NCI-H345 treated with DMSO at 0.1 percent for 48 hours (cell line): Measurements from ENCODE around the gene F7.
"Not testable (repeated sequence)": the region's sequence is repeated elsewhere in the genome, so short reads cannot be mapped to it uniquely, and the experiment has no call there.

Experiments
- DNase-seq: peaks from one replicate; lab custom pipeline; 2025; ENCODE audit not compliant: unreplicated experiment; lab: John Stamatoyannopoulos, UW

F7 gene

GRCh38 chr13:113070855-113071254 lies 34.7 kb upstream of the F7 start:
- no peak for DNase-seq

DNA sequence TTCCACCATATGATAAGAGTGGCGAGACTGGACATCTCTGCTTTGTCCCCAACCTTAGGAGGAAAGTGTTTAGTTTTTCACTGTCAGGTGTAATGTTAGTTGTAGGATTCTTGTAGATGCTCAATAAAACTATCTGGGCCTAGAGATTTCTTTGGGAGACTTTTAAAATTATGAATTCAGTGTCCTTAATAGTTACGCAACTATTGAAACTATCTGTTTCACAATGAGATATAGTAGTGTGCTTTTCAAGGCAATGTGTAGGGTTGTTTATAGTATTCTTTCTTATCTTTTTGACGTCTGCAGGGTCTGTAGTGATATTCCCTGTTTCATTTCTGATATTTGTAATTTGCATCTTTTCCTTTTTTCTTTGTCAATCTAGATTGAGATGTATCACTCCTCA lies 33.2 kb upstream of the F7 start:
- no peak for DNase-seq

GRCh38 chr13:113073942-113074341 lies 31.6 kb upstream of the F7 start:
- DNase-seq = no peak

GRCh38 chr13:113074401-113074800 lies 31.2 kb upstream of the F7 start:
- no peak for DNase-seq

DNA sequence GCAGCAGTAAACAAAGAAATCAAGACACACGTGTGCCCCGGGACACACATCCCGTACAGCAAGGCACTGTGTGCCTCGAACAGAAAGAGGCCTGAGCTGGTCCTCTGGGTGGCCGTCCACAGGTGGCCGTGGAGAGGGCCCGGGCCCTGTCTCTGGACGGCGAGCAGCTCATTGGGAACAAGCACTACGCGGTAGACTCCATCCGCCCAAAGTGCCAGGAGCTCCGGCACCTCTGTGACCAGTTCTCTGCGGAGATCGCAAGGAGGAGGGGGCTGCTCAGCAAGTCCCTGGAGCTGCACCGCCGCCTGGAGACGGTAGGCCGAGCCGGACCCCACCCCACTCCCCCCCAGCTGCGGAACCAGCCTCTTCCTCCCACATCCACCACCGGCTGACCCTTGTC lies 30.7 kb upstream of the F7 start:
- DNase-seq = no peak

GRCh38 chr13:113075711-113076110 lies 29.9 kb upstream of the F7 start:
- no peak for DNase-seq

GRCh38 chr13:113076681-113077401 lies 28.8 kb upstream of the F7 start:
- DNase-seq = no peak

- no peak for DNase-seq
Measured at GRCh38 chr13:113077566-113077952, 28.0 kb upstream of the F7 start.

- DNase-seq = no peak
Measured at GRCh38 chr13:113077953-113078901, 27.4 kb upstream of the F7 start.

DNA sequence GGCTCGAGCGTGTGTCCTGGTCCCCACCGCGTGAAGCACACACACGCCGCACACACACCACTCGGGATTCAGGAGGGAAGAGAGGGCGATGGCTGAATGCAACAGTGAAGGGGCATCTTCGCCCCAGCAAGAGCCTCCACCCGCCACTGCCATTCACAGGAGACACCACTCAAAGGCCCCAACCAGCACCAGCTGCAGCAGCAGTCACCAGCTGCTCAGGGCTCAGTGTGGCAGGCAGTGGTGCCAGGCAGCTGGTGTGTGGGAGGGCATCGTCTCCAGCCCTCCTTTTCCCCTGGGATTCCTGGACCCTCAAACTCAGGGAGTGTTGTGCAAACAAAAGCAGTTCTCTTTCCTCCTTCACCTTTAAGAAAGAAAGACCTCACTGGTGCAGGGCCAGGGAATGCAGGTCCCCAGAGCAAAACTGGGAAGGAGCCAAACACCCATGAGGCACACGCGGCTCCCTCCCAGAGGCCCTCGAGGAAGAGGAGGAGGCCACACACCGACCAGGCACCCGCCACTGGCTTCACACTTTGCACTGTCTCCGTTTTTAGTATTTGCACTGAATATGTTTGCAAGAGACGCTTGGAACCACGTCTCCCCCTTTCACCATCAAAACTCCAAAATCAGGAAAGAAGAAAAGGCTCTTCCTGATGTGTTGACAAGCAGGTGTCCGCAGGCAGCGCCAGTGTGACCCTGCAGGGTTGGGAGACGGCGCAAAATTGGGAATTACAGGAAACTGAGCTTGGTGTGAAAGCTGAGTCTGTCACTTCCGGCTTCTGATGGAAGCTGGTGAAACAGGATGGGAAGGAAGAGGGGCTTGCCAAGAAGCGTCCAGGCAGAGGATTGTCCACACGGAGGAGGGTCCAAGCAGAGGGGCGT lies 26.4 kb upstream of the F7 start:
- DNase-seq = no peak

DNA sequence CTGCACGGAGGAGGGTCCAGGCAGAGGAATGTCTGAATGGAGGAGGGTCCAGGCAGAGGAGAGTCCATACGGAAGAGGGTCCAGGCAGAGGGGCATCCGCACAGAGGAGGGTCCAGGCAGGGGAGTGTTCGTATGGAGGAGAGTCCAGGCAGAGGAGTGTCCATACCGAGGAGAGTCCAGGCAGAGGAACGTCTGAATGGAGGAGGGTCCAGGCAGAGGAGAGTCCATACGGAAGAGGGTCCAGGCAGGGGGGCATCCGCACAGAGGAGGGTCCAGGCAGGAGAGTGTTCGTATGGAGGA lies 25.9 kb upstream of the F7 start:
- not testable (repeated sequence) for DNase-seq

GRCh38 chr13:113080361-113080831 lies 25.2 kb upstream of the F7 start:
- DNase-seq = no peak

DNA sequence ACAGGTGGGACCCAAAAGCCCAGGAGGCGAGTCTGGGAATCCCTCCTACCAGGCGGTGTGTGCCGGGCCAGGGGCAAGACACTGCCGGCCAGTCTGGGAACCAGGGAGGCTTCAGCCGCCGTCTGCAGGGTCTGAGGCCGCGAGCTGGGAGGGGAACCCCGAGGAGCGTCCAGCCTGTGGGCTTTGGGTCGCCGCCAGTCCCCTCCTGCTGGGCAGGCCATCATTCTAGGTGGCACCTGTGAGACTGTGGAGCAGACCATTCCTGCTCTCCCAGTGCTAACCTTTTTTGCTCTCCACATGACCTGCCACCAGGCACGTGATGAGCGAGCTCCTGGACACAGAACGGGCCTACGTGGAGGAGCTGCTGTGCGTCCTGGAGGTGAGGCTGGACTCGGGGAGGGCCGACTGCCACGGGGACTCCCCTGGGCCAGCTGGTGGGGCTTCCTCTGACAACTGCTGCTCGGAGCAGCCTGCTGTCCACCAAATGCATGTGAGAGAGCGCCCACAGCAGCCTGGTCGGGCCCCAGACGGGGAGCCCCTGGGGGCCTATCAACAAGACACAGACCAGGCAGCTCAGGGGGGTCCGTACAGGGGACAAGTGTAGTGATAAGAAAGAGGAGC lies 24.6 kb upstream of the F7 start:
- DNase-seq = no peak

- no peak for DNase-seq
Measured at GRCh38 chr13:113082198-113083021, 23.2 kb upstream of the F7 start.

GRCh38 chr13:113083022-113083373 lies 22.6 kb upstream of the F7 start:
- DNase-seq = no peak

DNA sequence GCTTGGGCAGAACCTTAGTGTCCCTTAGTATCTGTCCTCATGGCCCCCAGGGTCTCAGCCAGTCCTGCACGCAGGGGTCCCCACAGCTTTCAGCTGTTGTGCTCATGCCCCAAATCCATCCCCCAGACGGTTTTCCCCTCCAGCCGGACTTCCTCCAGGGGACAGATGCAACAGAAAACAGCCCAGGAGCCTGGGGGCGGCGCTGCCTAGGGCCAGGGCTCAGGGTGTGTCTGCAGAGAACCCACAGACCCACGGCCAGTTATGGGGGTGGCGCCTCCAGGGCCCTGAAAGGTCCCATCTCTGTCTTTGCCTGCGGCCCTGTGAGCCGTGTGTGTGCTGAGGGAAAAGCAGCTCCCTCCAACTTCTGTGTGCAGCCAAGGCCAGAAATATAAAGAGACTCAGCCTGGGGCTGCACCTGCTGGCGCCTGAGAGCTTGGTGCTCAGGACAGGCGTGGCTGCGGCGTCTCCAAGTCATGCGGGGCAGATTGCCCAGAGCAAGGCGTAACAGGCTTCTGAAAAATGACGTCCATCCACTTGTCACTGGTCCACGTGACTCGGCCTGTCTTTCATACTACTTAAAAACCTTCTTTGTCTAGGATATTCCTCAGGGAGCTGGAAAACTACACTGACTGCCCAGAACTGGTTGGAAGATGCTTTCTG lies 22.1 kb upstream of the F7 start:
- peak; percentile 48 for DNase-seq

- no peak for DNase-seq
Measured at GRCh38 chr13:113084094-113084942, 21.3 kb upstream of the F7 start.

DNA sequence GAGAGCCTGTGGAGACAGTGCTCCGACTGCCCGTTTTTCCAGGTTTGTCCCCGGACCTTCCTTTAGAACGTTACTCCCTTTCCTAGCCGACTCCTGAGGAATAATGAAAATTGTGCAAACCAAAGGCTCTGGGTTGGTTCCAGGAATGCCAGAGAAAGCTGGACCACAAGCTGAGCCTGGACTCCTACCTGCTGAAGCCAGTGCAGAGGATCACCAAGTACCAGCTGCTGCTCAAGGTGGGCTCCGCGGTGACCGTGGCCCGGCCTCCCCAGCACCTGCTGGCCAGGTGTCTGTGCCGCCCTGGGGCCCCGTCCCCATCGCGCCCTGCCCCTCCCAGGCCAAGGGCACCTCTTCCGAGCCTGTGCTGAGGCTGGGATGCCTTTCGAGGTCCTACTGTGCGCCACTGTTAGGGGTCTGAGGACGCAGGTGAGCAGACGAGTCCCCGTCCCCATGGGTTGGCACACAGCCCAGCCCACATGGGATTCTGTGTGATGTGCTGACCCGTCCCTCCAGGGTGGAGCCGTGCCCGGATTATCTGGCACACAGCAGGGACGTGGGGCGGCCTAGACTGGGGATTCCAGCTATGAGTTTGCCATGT lies 20.5 kb upstream of the F7 start:
- DNase-seq = no peak
